ENCODE measurements around the gene PDCL3.
A peak's percentile ranks its signal among the peaks of the same experiment; 100 is the strongest.

Gene PDCL3

DNA sequence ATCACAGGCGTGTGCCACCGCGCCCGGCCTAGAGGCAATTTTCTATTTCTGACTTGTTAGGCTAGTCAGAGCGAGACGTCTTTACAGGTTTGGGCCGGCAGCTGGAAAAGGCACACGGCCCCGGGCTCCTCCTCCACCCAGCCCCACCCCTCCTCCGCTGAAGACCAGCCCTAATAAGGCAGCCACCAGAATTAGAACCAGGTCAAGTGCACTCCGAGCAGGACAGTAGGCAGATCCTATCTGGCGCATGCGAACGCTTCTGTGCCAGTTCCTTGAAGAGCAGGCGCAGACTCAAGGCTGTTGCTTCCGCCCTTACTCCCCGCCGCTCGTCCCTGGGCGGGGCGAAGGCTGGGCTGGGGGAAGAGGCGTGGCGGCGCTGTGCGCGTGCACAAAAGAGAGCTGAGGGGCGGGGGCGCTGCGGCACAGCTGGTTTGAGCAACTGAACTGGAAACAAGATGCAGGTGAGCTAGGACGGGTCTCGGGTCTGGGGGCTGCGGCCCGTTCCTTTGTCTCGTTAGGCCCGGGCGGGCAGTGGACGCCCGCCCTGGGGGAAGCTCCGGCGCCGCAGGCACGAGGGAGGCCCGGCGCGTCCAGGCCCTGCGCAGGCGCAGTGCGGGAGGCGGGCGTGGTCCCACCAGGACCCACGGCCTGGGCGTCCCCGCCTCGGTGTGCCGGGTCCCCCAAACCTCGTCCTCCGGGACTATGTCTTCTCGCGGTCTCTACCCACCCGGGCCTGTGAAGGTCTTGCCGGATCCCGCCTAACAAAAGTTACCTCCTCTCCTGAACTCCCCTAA, at the start of gene PDCL3:
TSS of gene PDCL3 (plus strand) at position 381 of the 794 bp plus-strand sequence. CDS start at position 456, 75 bp downstream.
- peak; percentile 92 for ATAC-seq (ENCODE audit: insufficient read depth, low read depth)
- H4K20me1 ChIP-seq (ENCODE audit: insufficient read depth, low read length), result no peaks in the 10 kb centered on the region
- H3K9ac ChIP-seq (ENCODE audit: low read depth, low read length), result peak within 1 kb of the TSS; percentile 90
- peak; percentile 96 for DNase-seq
- H3K4me3 ChIP-seq (ENCODE audit: low read depth in 1 of 2, low read length in 2 of 2), result peak within 1 kb of the TSS; percentile 79 to 86
- no peaks in the 10 kb centered on the region for H3K27me3 ChIP-seq (ENCODE audit: insufficient read depth, low read length, poor library complexity)
- H3K4me1 ChIP-seq (ENCODE audit: insufficient read depth, low read length), result peaks cover 27% of the 10 kb centered on the region
- no peaks in the 10 kb centered on the region for H3K9me3 ChIP-seq (ENCODE audit: insufficient read depth, low read length, severe bottlenecking)
- peak within 1 kb of the TSS; percentile 94 for H3K27ac ChIP-seq (ENCODE audit: low read length)
- peaks cover 22% of the 10 kb centered on the region for H3K79me2 ChIP-seq (ENCODE audit: insufficient read depth, low read length)
- peak within 1 kb of the TSS; percentile 80 for H3K4me2 ChIP-seq (ENCODE audit: insufficient read depth, low read length)
- peak within 1 kb of the TSS; percentile 100 for H2AFZ ChIP-seq (ENCODE audit: low read depth, low read length)
- peaks cover 18% of the 10 kb centered on the region for H3K36me3 ChIP-seq (ENCODE audit: insufficient read depth, low read length)
- no peak for TF ChIP-seq EZH2 (IDR thresholded peaks at IDR 0.05; ENCODE audit: borderline replicate concordance, low read depth, low read length, severe bottlenecking)
- TF ChIP-seq, protein P1, sequence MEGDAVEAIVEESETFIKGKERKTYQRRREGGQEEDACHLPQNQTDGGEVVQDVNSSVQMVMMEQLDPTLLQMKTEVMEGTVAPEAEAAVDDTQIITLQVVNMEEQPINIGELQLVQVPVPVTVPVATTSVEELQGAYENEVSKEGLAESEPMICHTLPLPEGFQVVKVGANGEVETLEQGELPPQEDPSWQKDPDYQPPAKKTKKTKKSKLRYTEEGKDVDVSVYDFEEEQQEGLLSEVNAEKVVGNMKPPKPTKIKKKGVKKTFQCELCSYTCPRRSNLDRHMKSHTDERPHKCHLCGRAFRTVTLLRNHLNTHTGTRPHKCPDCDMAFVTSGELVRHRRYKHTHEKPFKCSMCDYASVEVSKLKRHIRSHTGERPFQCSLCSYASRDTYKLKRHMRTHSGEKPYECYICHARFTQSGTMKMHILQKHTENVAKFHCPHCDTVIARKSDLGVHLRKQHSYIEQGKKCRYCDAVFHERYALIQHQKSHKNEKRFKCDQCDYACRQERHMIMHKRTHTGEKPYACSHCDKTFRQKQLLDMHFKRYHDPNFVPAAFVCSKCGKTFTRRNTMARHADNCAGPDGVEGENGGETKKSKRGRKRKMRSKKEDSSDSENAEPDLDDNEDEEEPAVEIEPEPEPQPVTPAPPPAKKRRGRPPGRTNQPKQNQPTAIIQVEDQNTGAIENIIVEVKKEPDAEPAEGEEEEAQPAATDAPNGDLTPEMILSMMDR (IDR thresholded peaks at IDR 0.05; ENCODE audit: borderline replicate concordance, extremely low read depth, low read length, poor library complexity, severe bottlenecking), result peak; percentile 26

GRCh38 chr2:100513650-100514049, 49.1 kb upstream of the PDCL3 start:
- no peaks in the 10 kb centered on the region for H4K20me1 ChIP-seq (ENCODE audit: insufficient read depth, low read length)
- no peak overlapping the region for H3K4me2 ChIP-seq (ENCODE audit: insufficient read depth, low read length)
- no peaks in the 10 kb centered on the region for H3K4me1 ChIP-seq (ENCODE audit: insufficient read depth, low read length)
- peaks cover 2% of the 10 kb centered on the region for H3K27me3 ChIP-seq (ENCODE audit: insufficient read depth, low read length, poor library complexity)
- H3K27ac ChIP-seq (ENCODE audit: low read length), result no peak overlapping the region
- H2AFZ ChIP-seq (ENCODE audit: low read depth, low read length), result no peak overlapping the region
- DNase-seq (no peak), ATAC-seq (ENCODE audit: insufficient read depth, low read depth) (no peak)
- H3K36me3 ChIP-seq (ENCODE audit: insufficient read depth, low read length), result no peaks in the 10 kb centered on the region
- no peak overlapping the region for H3K9ac ChIP-seq (ENCODE audit: low read depth, low read length)
- H3K79me2 ChIP-seq (ENCODE audit: insufficient read depth, low read length), result no peaks in the 10 kb centered on the region
- H3K4me3 ChIP-seq (ENCODE audit: low read depth in 1 of 2, low read length in 2 of 2), result no peak overlapping the region
- H3K9me3 ChIP-seq (ENCODE audit: insufficient read depth, low read length, severe bottlenecking), result no peaks in the 10 kb centered on the region
- TF ChIP-seq, protein P1 (IDR thresholded peaks at IDR 0.05; ENCODE audit: borderline replicate concordance, extremely low read depth, low read length, poor library complexity, severe bottlenecking), result no peak
- TF ChIP-seq EZH2 (IDR thresholded peaks at IDR 0.05; ENCODE audit: borderline replicate concordance, low read depth, low read length, severe bottlenecking), result no peak

- no peak overlapping the region for H3K9ac ChIP-seq (ENCODE audit: low read depth, low read length)
- H3K27ac ChIP-seq (ENCODE audit: low read length), result no peak overlapping the region
- H3K4me3 ChIP-seq (ENCODE audit: low read depth in 1 of 2, low read length in 2 of 2), result no peak overlapping the region
- no peaks in the 10 kb centered on the region for H4K20me1 ChIP-seq (ENCODE audit: insufficient read depth, low read length)
- H3K9me3 ChIP-seq (ENCODE audit: insufficient read depth, low read length, severe bottlenecking), result no peaks in the 10 kb centered on the region
- peaks cover 2% of the 10 kb centered on the region for H3K27me3 ChIP-seq (ENCODE audit: insufficient read depth, low read length, poor library complexity)
- TF ChIP-seq EZH2 (IDR thresholded peaks at IDR 0.05; ENCODE audit: borderline replicate concordance, low read depth, low read length, severe bottlenecking), result no peak
- TF ChIP-seq, protein P1 (IDR thresholded peaks at IDR 0.05; ENCODE audit: borderline replicate concordance, extremely low read depth, low read length, poor library complexity, severe bottlenecking), result no peak
- ATAC-seq (ENCODE audit: insufficient read depth, low read depth), result no peak
- no peak for DNase-seq
- H3K4me2 ChIP-seq (ENCODE audit: insufficient read depth, low read length), result no peak overlapping the region
- no peaks in the 10 kb centered on the region for H3K36me3 ChIP-seq (ENCODE audit: insufficient read depth, low read length)
- H3K79me2 ChIP-seq (ENCODE audit: insufficient read depth, low read length), result no peaks in the 10 kb centered on the region
- no peaks in the 10 kb centered on the region for H3K4me1 ChIP-seq (ENCODE audit: insufficient read depth, low read length)
- H2AFZ ChIP-seq (ENCODE audit: low read depth, low read length), result no peak overlapping the region
Observed at GRCh38 chr2:100517556-100517955, 45.2 kb upstream of the PDCL3 start.

Data from DND-41 (cell line).